SH-SY5Y (cell line): ENCODE measurements around the gene MAP4K2.

Experiments used
- GATA2 ChIP-seq: IDR thresholded peaks from 2 replicates; pipeline ENCODE4 v1.6.1; 2011; ENCODE audit warnings: mild to moderate bottlenecking, low read depth, low read length
- GATA3 ChIP-seq: IDR thresholded peaks from 2 replicates; pipeline ENCODE4 v1.6.1; 2011; ENCODE audit warnings: low read depth, mild to moderate bottlenecking, low read length, moderate library complexity

MAP4K2 gene

GRCh38 chr11:64833509-64833908 lies 30.5 kb upstream of the MAP4K2 start:
- TF ChIP-seq GATA3 (no peak), GATA2 (no peak)

- TF ChIP-seq GATA3 (no peak), GATA2 (no peak)
These were observed 30.1 kb upstream of the MAP4K2 start for GRCh38 chr11:64833198-64833502.

GRCh38 chr11:64832467-64833197 lies 29.6 kb upstream of the MAP4K2 start:
- TF ChIP-seq GATA2 (no peak), GATA3 (no peak)

- no peak for TF ChIP-seq GATA3
- no peak for TF ChIP-seq GATA2
These were observed 28.4 kb upstream of the MAP4K2 start for GRCh38 chr11:64831411-64831891.

- no peak for TF ChIP-seq GATA2
- TF ChIP-seq GATA3 = no peak
These were observed 26.7 kb upstream of the MAP4K2 start for GRCh38 chr11:64829536-64830251.

GRCh38 chr11:64827451-64827839 lies 24.4 kb upstream of the MAP4K2 start:
- TF ChIP-seq GATA2 (no peak), GATA3 (no peak)

GRCh38 chr11:64826578-64827450 lies 23.8 kb upstream of the MAP4K2 start:
- TF ChIP-seq GATA3 = no peak
- no peak for TF ChIP-seq GATA2

GRCh38 chr11:64826062-64826461 lies 23.0 kb upstream of the MAP4K2 start:
- TF ChIP-seq GATA3 (no peak), GATA2 (no peak)

GRCh38 chr11:64823568-64824119 lies 20.6 kb upstream of the MAP4K2 start:
- TF ChIP-seq GATA3 (no peak), GATA2 (no peak)

GRCh38 chr11:64817476-64817875 lies 14.5 kb upstream of the MAP4K2 start:
- TF ChIP-seq GATA3 = no peak
- no peak for TF ChIP-seq GATA2

GRCh38 chr11:64814712-64815187 lies 11.7 kb upstream of the MAP4K2 start:
- TF ChIP-seq GATA2 = no peak

- TF ChIP-seq GATA2 (no peak), GATA3 (no peak)
These were observed 10.8 kb upstream of the MAP4K2 start for GRCh38 chr11:64813826-64814225.

GRCh38 chr11:64810891-64811272 lies 7.9 kb upstream of the MAP4K2 start:
- no peak for TF ChIP-seq GATA2
- TF ChIP-seq GATA3 = no peak
